ENCODE results near the gene THOP1.

The THOP1 gene

GRCh38 chr19:2810141-2811091 is 25.1 kb downstream of the THOP1 start:
- no peaks in the 10 kb centered on the region for H3K9me3 ChIP-seq (ENCODE audit: control insufficient read depth, insufficient read depth, low read length)
- H3K4me1 ChIP-seq (ENCODE audit: control insufficient read depth, low read length), result no peaks in the 10 kb centered on the region
- H3F3A ChIP-seq (ENCODE audit: control insufficient read depth, insufficient read depth), result no peaks in the 10 kb centered on the region
- no peaks in the 10 kb centered on the region for H3K27me3 ChIP-seq (ENCODE audit: control insufficient read depth, low read length)
- no peak for TF ChIP-seq EZH2phosphoT487 (IDR thresholded peaks at IDR 0.05; ENCODE audit: borderline replicate concordance, low read length)
- TF ChIP-seq CTCF (IDR thresholded peaks at IDR 0.05; ENCODE audit: low read depth, low read length, poor library complexity, severe bottlenecking), result no peak
- H3K9me2 ChIP-seq (replicated peaks; ENCODE audit: control insufficient read depth, low read length), result no peaks in the 10 kb centered on the region
- H3K36me3 ChIP-seq (ENCODE audit: control insufficient read depth, low read length), result peaks cover 82% of the 10 kb centered on the region
- H3K27ac ChIP-seq (ENCODE audit: low read depth, low read length), result no peak overlapping the region
- H3K79me2 ChIP-seq (ENCODE audit: control insufficient read depth, low read length), result no peaks in the 10 kb centered on the region
- no peaks in the 10 kb centered on the region for H4K20me1 ChIP-seq (ENCODE audit: control insufficient read depth, insufficient read depth, low read depth, low read length)
- no peak overlapping the region for H3K4me3 ChIP-seq (ENCODE audit: low read length)
- H3K4me2 ChIP-seq (ENCODE audit: low read length), result no peak overlapping the region

GRCh38 chr19:2811221-2811722 is 26.0 kb downstream of the THOP1 start:
- Histone ChIP-seq H3K4me2 (ENCODE audit: low read length) (no peak overlapping the region), H3K27ac (ENCODE audit: low read depth, low read length) (no peak overlapping the region)

GRCh38 chr19:2811735-2812413 is 26.6 kb downstream of the THOP1 start:
- Histone ChIP-seq H3K27ac (ENCODE audit: low read depth, low read length) (no peak overlapping the region), H3K4me2 (ENCODE audit: low read length) (no peak overlapping the region), H3K9me3 (ENCODE audit: control insufficient read depth, insufficient read depth, low read length) (no peaks in the 10 kb centered on the region), H3K79me2 (ENCODE audit: control insufficient read depth, low read length) (no peaks in the 10 kb centered on the region), H3K9me2 (replicated peaks; ENCODE audit: control insufficient read depth, low read length) (no peaks in the 10 kb centered on the region), H4K20me1 (ENCODE audit: control insufficient read depth, insufficient read depth, low read depth, low read length) (no peaks in the 10 kb centered on the region), H3F3A (ENCODE audit: control insufficient read depth, insufficient read depth) (no peaks in the 10 kb centered on the region; the same call in 1 of the 2 replicates), H3K27me3 (ENCODE audit: control insufficient read depth, low read length) (no peaks in the 10 kb centered on the region), H3K36me3 (ENCODE audit: control insufficient read depth, low read length) (peaks cover 70% of the 10 kb centered on the region), H3K4me3 (ENCODE audit: low read length) (no peak overlapping the region), H3K4me1 (ENCODE audit: control insufficient read depth, low read length) (no peaks in the 10 kb centered on the region)
- TF ChIP-seq CTCF (IDR thresholded peaks at IDR 0.05; ENCODE audit: low read depth, low read length, poor library complexity, severe bottlenecking), result no peak
- no peak for TF ChIP-seq EZH2phosphoT487 (IDR thresholded peaks at IDR 0.05; ENCODE audit: borderline replicate concordance, low read length)

More at GRCh38 chr19:2811221-2811722, 26.0 kb downstream of the THOP1 start:
- Histone ChIP-seq H3K27me3 (ENCODE audit: control insufficient read depth, low read length) (no peaks in the 10 kb centered on the region), H3F3A (ENCODE audit: control insufficient read depth, insufficient read depth) (no peaks in the 10 kb centered on the region; the same call in 1 of the 2 replicates), H3K4me1 (ENCODE audit: control insufficient read depth, low read length) (no peaks in the 10 kb centered on the region), H3K36me3 (ENCODE audit: control insufficient read depth, low read length) (peaks cover 76% of the 10 kb centered on the region), H3K4me3 (ENCODE audit: low read length) (no peak overlapping the region), H3K9me2 (replicated peaks; ENCODE audit: control insufficient read depth, low read length) (no peaks in the 10 kb centered on the region), H4K20me1 (ENCODE audit: control insufficient read depth, insufficient read depth, low read depth, low read length) (no peaks in the 10 kb centered on the region), H3K79me2 (ENCODE audit: control insufficient read depth, low read length) (no peaks in the 10 kb centered on the region), H3K9me3 (ENCODE audit: control insufficient read depth, insufficient read depth, low read length) (no peaks in the 10 kb centered on the region)
- TF ChIP-seq EZH2phosphoT487 (IDR thresholded peaks at IDR 0.05; ENCODE audit: borderline replicate concordance, low read length) (no peak), CTCF (IDR thresholded peaks at IDR 0.05; ENCODE audit: low read depth, low read length, poor library complexity, severe bottlenecking) (no peak)
